ENCODE data around the gene GPRASP1.
"Not testable (repeated sequence)": the region's sequence is repeated elsewhere in the genome, so short reads cannot be mapped to it uniquely, and the experiment has no call there.

The GPRASP1 gene

GRCh38 chrX:102669526-102669925 lies 18.2 kb downstream of the GPRASP1 start:
- TF ChIP-seq, protein P1, sequence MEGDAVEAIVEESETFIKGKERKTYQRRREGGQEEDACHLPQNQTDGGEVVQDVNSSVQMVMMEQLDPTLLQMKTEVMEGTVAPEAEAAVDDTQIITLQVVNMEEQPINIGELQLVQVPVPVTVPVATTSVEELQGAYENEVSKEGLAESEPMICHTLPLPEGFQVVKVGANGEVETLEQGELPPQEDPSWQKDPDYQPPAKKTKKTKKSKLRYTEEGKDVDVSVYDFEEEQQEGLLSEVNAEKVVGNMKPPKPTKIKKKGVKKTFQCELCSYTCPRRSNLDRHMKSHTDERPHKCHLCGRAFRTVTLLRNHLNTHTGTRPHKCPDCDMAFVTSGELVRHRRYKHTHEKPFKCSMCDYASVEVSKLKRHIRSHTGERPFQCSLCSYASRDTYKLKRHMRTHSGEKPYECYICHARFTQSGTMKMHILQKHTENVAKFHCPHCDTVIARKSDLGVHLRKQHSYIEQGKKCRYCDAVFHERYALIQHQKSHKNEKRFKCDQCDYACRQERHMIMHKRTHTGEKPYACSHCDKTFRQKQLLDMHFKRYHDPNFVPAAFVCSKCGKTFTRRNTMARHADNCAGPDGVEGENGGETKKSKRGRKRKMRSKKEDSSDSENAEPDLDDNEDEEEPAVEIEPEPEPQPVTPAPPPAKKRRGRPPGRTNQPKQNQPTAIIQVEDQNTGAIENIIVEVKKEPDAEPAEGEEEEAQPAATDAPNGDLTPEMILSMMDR (IDR thresholded peaks at IDR 0.05; ENCODE audit: low read depth, low read length), result no peak

GRCh38 chrX:102672856-102673255 lies 21.6 kb downstream of the GPRASP1 start:
- DNase-seq (ENCODE audit: extremely low read depth, low read depth), result no peak

More at GRCh38 chrX:102669526-102669925, 18.2 kb downstream of the GPRASP1 start:
- no peak for DNase-seq (ENCODE audit: extremely low read depth, low read depth)

DNA sequence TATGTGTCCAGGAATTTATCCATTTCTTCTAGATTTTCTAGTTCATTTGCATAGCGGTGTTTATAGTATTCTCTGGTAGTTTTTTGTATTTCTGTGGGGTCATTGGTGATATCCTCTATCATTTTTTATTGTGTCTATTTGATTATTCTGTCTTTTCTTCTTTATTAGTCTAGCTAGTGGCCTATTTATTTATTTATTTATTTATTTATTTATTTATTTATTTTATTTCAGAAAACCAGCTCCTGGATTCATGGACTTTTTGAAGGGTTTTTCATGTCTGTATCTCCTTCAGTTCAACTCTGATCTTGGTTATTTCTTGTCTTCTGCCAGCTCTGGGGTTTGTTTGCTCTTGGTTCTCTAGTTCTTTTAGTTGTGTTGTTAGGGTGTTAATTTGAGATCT lies 26.2 kb downstream of the GPRASP1 start:
- not testable (repeated sequence) for DNase-seq (ENCODE audit: extremely low read depth, low read depth)

More at GRCh38 chrX:102672856-102673255, 21.6 kb downstream of the GPRASP1 start:
- TF ChIP-seq, protein P1 (IDR thresholded peaks at IDR 0.05; ENCODE audit: low read depth, low read length), result no peak

- TF ChIP-seq, protein P1 (IDR thresholded peaks at IDR 0.05; ENCODE audit: low read depth, low read length), result no peak
- no peak for DNase-seq (ENCODE audit: extremely low read depth, low read depth)
Observed at GRCh38 chrX:102684772-102685520, 33.7 kb downstream of the GPRASP1 start.

DNA sequence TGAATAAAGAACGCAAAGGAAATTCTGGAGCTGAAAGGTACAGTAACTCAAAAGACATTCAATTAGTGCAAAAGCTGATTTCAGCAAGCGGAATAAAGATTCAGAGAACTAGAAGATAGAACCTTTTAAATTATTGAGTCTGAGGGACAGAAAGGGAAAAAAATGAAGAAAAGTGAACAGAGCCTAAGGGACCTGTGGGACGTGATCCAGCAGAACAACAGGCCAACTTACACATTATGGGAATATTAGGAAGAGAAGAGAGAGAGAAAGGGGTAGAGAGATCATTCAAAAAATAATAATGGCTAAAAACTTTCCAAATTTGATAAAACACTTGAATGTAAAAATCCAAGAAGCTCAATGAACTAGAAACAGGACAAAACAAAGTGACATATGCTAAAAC lies 43.5 kb downstream of the GPRASP1 start:
- DNase-seq (ENCODE audit: extremely low read depth, low read depth), result no peak
- TF ChIP-seq, protein P1 (IDR thresholded peaks at IDR 0.05; ENCODE audit: low read depth, low read length), result no peak

GRCh38 chrX:102696306-102696705 lies 45.0 kb downstream of the GPRASP1 start:
- DNase-seq (ENCODE audit: extremely low read depth, low read depth), result no peak
- TF ChIP-seq, protein P1 (IDR thresholded peaks at IDR 0.05; ENCODE audit: low read depth, low read length), result no peak

DNA sequence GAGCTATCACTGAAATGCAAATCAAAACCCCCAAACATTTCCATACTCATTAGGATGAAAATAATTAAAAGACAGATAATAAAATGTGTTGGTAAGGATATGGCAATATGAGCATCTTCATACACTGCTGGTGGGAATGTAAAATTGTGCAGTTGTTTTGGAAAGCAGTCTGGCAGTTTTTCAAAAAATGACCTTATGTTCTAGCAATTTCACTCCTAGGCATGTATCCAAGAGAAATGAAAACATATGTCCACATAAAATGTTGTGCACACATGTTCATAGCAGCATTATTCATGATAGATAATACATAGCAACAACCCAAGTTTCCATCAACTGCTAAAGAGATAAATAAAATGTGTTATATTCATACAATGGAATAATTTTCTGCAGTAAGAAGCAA lies 46.2 kb downstream of the GPRASP1 start:
- DNase-seq (ENCODE audit: extremely low read depth, low read depth), result no peak
- TF ChIP-seq, protein P1 (IDR thresholded peaks at IDR 0.05; ENCODE audit: low read depth, low read length), result no peak

All from AG09319 (cell line).